ENCODE results near the gene DMC1. TPM values are rescaled to one million over a fixed set of nuclear protein-coding genes. Genes with fewer than 3 reads are reported as not detected.
A peak's percentile ranks its signal among the peaks of the same experiment; 100 is the strongest.

DMC1 gene
- total and polyA plus RNA-seq, 10 of the 15 experiments (the other 5 are each of a cell fraction or from before 2014, with no cell fraction given), result 1.0 to 21.0 (median 4.5) TPM

DNA sequence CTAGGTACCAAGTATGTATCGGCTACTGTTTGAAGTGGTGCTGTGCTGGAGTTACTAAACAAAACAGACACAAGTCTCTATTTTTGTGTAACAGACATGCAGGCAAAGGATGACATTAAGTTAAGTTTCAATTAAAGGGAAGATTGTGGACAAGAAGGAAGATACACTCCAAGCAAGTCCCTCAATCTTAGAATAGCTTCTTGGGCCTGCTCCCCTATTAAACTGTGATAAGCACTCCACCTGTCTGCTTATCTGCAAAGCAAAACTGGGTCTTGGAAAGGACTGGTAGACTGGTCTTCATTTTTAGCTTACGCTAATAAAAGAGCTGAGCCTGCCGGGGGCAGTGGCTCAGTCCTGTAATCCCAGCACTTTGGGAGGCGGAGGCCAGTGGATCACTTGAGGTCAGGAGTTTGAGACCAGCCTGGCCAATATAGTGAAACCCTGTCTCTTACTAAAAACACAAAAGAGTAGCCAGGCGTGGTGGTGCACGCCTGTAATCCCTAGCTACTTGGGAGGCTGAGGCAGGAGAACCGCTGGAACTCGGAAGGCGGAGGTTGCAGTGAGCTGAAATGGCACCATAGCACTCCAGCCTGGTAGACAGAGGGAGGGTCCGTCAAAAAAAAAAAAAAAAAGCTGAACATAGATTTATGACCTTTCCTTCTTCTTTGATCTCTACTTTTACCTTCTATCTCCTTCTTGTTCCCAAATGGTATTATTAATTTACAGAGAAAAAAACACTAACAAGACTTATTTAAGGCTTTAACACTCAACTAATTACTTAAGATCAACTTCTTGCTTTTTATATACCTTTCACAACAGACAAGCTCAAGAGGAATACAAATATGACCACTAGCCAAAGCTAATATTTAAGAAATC is 67.9 kb downstream of the DMC1 start:
- H4K20me1 ChIP-seq (ENCODE audit: control insufficient read depth, insufficient read depth), result peaks cover 7% of the 10 kb centered on the region; the same call in 1 of the 2 replicates
- no peak overlapping the region for H3K9ac ChIP-seq (ENCODE audit: control insufficient read depth, insufficient read depth, low read length)
- TF ChIP-seq HCFC1 (IDR thresholded peaks at IDR 0.05; ENCODE audit: low read length) (no peak), MEF2B (IDR thresholded peaks at IDR 0.05; ENCODE audit: partially characterized antibody, poor library complexity, severe bottlenecking) (no peak), SMAD5 (IDR thresholded peaks at IDR 0.05; ENCODE audit: low read depth) (0 out of 2 replicates have a peak, but pooled peaks have one; percentile 14), E4F1 (IDR thresholded peaks at IDR 0.05; ENCODE audit: borderline replicate concordance, partially characterized antibody) (no peak), TBL1XR1 (IDR thresholded peaks at IDR 0.05; ENCODE audit: low read depth, low read length) (no peak)
- TF ChIP-seq, protein P1, sequence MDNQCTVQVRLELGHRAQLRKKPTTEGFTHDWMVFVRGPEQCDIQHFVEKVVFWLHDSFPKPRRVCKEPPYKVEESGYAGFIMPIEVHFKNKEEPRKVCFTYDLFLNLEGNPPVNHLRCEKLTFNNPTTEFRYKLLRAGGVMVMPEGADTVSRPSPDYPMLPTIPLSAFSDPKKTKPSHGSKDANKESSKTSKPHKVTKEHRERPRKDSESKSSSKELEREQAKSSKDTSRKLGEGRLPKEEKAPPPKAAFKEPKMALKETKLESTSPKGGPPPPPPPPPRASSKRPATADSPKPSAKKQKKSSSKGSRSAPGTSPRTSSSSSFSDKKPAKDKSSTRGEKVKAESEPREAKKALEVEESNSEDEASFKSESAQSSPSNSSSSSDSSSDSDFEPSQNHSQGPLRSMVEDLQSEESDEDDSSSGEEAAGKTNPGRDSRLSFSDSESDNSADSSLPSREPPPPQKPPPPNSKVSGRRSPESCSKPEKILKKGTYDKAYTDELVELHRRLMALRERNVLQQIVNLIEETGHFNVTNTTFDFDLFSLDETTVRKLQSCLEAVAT (IDR thresholded peaks at IDR 0.05), result 0 out of 2 replicates have a peak, but pooled peaks have one; percentile 45
- H3K4me2 ChIP-seq (ENCODE audit: control insufficient read depth, insufficient read depth), result peak overlapping the region; percentile 88
- intact Hi-C loops (cut with micrococcal nuclease; ENCODE audit: unreplicated experiment), result loop anchor here (10.0 kb wide), 1 partner anchor 203 kb away; the partner anchor contains the start of genes GTPBP1 and JOSD1
- no peak for DNase-seq (ENCODE audit: low read depth, low spot score)
- H3K9me3 ChIP-seq (replicated peaks; ENCODE audit: control insufficient read depth, insufficient read depth, low read length), result no peaks in the 10 kb centered on the region
- ChIA-PET POLR2A (interaction anchor here (0.5 to 1.7 kb wide), 9 partner anchors 11 to 362 kb away, joined by 3 to 9 read pairs (median 4); partner anchors contain the start of genes DMC1, KDELR3 and TOMM22), CTCF (interaction anchor here (0.9 to 2.8 kb wide), 4 partner anchors 8 to 69 kb away, joined by 3 to 20 read pairs (median 5); partner anchors contain the start of gene DMC1), SMC1A (ENCODE audit: uncharacterized antibody, unreplicated experiment) (interaction anchor here (0.6 to 2.9 kb wide), 7 partner anchors 9 to 197 kb away, joined by 3 to 14 read pairs (median 3); no protein-coding TSS in a partner anchor), RAD21 (ENCODE audit: unreplicated experiment) (interaction anchor here (1.0 to 1.7 kb wide), 2 partner anchors 68 to 70 kb away, joined by 3 to 6 read pairs; partner anchors contain the start of gene DMC1)
- peak overlapping the region; percentile 96; the same call in 1 of the 2 replicates for H3K4me3 ChIP-seq
- H3K27ac ChIP-seq (ENCODE audit: control insufficient read depth, insufficient read depth), result no peak overlapping the region
- no peaks in the 10 kb centered on the region for H3K27me3 ChIP-seq (replicated peaks in 1 of 2; ENCODE audit: control insufficient read depth in 2 of 2, insufficient read depth in 2 of 2, low read length in 1 of 2)
- no peak for ATAC-seq
- in situ Hi-C loops (cut with MboI), result no loop called here
- peaks cover 8 to 52% of the 10 kb centered on the region in 2 experiments for H3K36me3 ChIP-seq (ENCODE audit: control insufficient read depth in 2 of 2, insufficient read depth in 2 of 2, low read length in 1 of 2)
- BruUV-seq (replicated peaks), result no TSS peak
- 86% methylated on average over 6 of the region's 10 CpGs for WGBS (ENCODE audit: insufficient coverage, insufficient replicate concordance, low lambda C conversion rate, missing lambda C conversion rate)
- H2AFZ ChIP-seq (ENCODE audit: control insufficient read depth, low read depth, low read length), result no peak overlapping the region
- FAIRE-seq, result no peak
- no peaks in the 10 kb centered on the region; the same call in 1 of the 2 replicates for H3K4me1 ChIP-seq (ENCODE audit: control insufficient read depth, insufficient read depth, low read length)
- H3K79me2 ChIP-seq (ENCODE audit: control insufficient read depth, insufficient read depth, low read length), result peaks cover 76% of the 10 kb centered on the region

Measured in GM12878 (cell line).